HG02885 (cell line): Measurements from ENCODE around the gene TMCO6.

Source experiments
- ATAC-seq: cut with Tn5 transposase; IDR thresholded peaks from one replicate; pipeline ENCODE4 v1.9.1; 2021; ENCODE audit warnings: mild to moderate bottlenecking; ENCODE audit not compliant: unreplicated experiment, poor library complexity

TMCO6 gene

GRCh38 chr5:140671472-140672125 lies 32.3 kb downstream of the TMCO6 start:
- no peak for ATAC-seq

GRCh38 chr5:140672455-140673186 lies 33.4 kb downstream of the TMCO6 start:
- ATAC-seq: no peak

GRCh38 chr5:140673187-140673976 lies 34.1 kb downstream of the TMCO6 start, which contains the start of gene DND1:
TSS of gene DND1 (minus strand) at chr5:140673576. CDS start at chr5:140673542, 34 bp downstream.
- no peak for ATAC-seq

GRCh38 chr5:140674211-140674610 lies 35.0 kb downstream of the TMCO6 start:
- ATAC-seq: no peak

GRCh38 chr5:140674629-140675028 lies 35.4 kb downstream of the TMCO6 start:
- ATAC-seq: no peak

- no peak for ATAC-seq
Measured at GRCh38 chr5:140677947-140678346, 38.7 kb downstream of the TMCO6 start.

GRCh38 chr5:140678993-140679392 lies 39.7 kb downstream of the TMCO6 start:
- ATAC-seq: no peak

GRCh38 chr5:140690376-140690932 lies 51.2 kb downstream of the TMCO6 start:
- peak; percentile 1 for ATAC-seq

- ATAC-seq: peak; percentile 96
Measured at GRCh38 chr5:140690941-140691924, 52.0 kb downstream of the TMCO6 start, which contains the start of the genes HARS1 and HARS2. TSS of gene HARS1 (minus strand) at chr5:140691370. CDS start at chr5:140691304, 66 bp downstream. TSS of gene HARS2 (plus strand) at chr5:140691455. CDS start at chr5:140691649, 194 bp downstream.

- no peak for ATAC-seq
Measured at GRCh38 chr5:140694276-140694675, 55.0 kb downstream of the TMCO6 start.
